Type B pancreatic cell (in vitro differentiated cells): ENCODE results near the gene IGF2BP2. TPM values are rescaled to one million over a fixed set of nuclear protein-coding genes. Genes with fewer than 3 reads are reported as not detected.
A peak's percentile ranks its signal among the peaks of the same experiment; 100 is the strongest.
"Not testable (repeated sequence)": the region's sequence is repeated elsewhere in the genome, so short reads cannot be mapped to it uniquely, and the experiment has no call there.

Source experiments
- DNase-seq: peaks from one replicate; pipeline ENCODE4 v3.0.0; 2021; ENCODE audit warnings: mixed read lengths; ENCODE audit not compliant: unreplicated experiment; ENCODE audit errors: extremely low spot score
- H3K27ac Mint-ChIP-seq: 2 replicates; pipeline ENCODE4 v1.8.0; 2021; ENCODE audit warnings: mild to moderate bottlenecking, mixed read lengths
- H3K27me3 Mint-ChIP-seq: 2 replicates; pipeline ENCODE4 v1.8.0; 2021; ENCODE audit warnings: mixed read lengths
- H3K36me3 Mint-ChIP-seq: 2 replicates; pipeline ENCODE4 v1.8.0; 2021; ENCODE audit warnings: mixed read lengths
- H3K4me1 Mint-ChIP-seq: one replicate; pipeline ENCODE4 v1.8.0; 2021; ENCODE audit warnings: mixed read lengths; ENCODE audit not compliant: unreplicated experiment
- H3K4me3 Mint-ChIP-seq: 2 replicates; pipeline ENCODE4 v1.8.0; 2021; ENCODE audit warnings: mild to moderate bottlenecking, mixed read lengths
- H3K9me3 Mint-ChIP-seq: 2 replicates; pipeline ENCODE4 v1.8.0; 2021; ENCODE audit warnings: mixed read lengths
- CTCF ChIP-seq: fragments of 200-600 bp; sonication (generic); conservative IDR thresholded peaks from 2 replicates; pipeline ENCODE4 v1.5.0; 2021; ENCODE audit warnings: antibody characterized with exemption, mild to moderate bottlenecking
- total RNA-seq: library from RNA; stranded (reverse); gene quantifications from 2 replicates; pipeline ENCODE4 v1.2.1, GENCODE V29; 2021; ENCODE audit warnings: low replicate concordance

The IGF2BP2 gene
- total RNA-seq, 1 donor from 2014 or later: 140 TPM

GRCh38 chr3:185788292-185788691, 36.5 kb downstream of the IGF2BP2 start:
- Mint-ChIP-seq H3K4me1 (peaks cover 46% of the 10 kb centered on the region), H3K9me3 (no peaks in the 10 kb centered on the region), H3K27me3 (no peaks in the 10 kb centered on the region), H3K27ac (no peak overlapping the region), H3K36me3 (peaks cover 9% of the 10 kb centered on the region), H3K4me3 (no peak overlapping the region)
- no peak for DNase-seq
- no peak for TF ChIP-seq CTCF

- Mint-ChIP-seq H3K4me1 (peaks cover 41% of the 10 kb centered on the region), H3K27ac (peak overlapping the region; percentile 98), H3K4me3 (peak overlapping the region; percentile 74), H3K9me3 (no peaks in the 10 kb centered on the region), H3K36me3 (peaks cover 9% of the 10 kb centered on the region), H3K27me3 (no peaks in the 10 kb centered on the region)
- DNase-seq: no peak
- no peak for TF ChIP-seq CTCF
Observed at GRCh38 chr3:185786956-185787877, 37.6 kb downstream of the IGF2BP2 start.

DNA sequence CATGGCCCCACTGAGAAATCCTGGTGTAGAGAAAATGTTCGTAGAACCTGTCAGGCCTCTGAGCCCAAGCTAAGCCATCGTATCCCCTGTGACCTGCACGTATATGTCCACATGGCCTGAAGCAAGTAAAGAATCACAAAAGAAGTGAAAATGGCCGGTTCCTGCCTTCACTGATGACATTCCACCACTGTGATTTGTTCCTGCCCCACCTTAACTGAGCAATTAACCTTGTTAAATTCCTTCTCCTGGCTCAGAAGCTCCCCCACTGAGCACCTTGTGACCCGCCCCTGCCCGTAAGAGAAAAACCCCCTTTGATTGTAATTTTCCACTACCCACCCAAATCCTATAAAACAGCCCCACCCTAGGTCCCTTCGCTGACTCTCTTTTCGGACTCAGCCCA, 38.6 kb downstream of the IGF2BP2 start:
- not testable (repeated sequence) for H3K9me3 Mint-ChIP-seq, DNase-seq, H3K27me3 Mint-ChIP-seq, H3K36me3 Mint-ChIP-seq
- peak overlapping the region; percentile 98 for H3K27ac Mint-ChIP-seq
- peaks cover 39% of the 10 kb centered on the region for H3K4me1 Mint-ChIP-seq
- H3K4me3 Mint-ChIP-seq: peak overlapping the region; percentile 74

DNA sequence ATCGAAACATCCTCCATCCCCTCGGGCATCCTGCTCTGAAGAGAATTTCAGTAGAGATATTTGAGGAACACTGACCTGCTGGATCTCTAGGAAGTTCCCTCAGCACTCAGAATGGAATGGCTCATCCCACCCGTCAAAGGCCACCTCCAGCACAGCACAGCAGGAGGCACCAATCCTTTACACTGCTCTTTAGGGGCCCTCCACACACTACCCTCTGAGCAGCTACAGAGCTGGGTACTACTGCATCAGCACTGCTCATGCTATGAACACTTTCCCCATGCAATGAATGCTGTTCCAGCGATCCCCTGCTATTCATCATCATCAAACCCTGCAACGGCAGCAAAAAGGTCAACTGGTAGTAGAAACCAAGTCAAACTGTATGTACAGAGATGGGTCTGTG, 40.5 kb downstream of the IGF2BP2 start:
- H3K9me3 Mint-ChIP-seq: no peaks in the 10 kb centered on the region
- peaks cover 9% of the 10 kb centered on the region for H3K36me3 Mint-ChIP-seq
- H3K4me1 Mint-ChIP-seq: peaks cover 37% of the 10 kb centered on the region
- no peak overlapping the region for H3K4me3 Mint-ChIP-seq
- no peak overlapping the region for H3K27ac Mint-ChIP-seq
- DNase-seq: no peak
- no peaks in the 10 kb centered on the region for H3K27me3 Mint-ChIP-seq
- TF ChIP-seq CTCF: no peak

- Mint-ChIP-seq H3K4me1 (peaks cover 41% of the 10 kb centered on the region), H3K4me3 (no peak overlapping the region), H3K9me3 (no peaks in the 10 kb centered on the region), H3K36me3 (peaks cover 15% of the 10 kb centered on the region), H3K27me3 (no peaks in the 10 kb centered on the region), H3K27ac (no peak overlapping the region)
- TF ChIP-seq CTCF: no peak
- DNase-seq: no peak
Observed at GRCh38 chr3:185781759-185782158, 43.1 kb downstream of the IGF2BP2 start.

- H3K4me1 Mint-ChIP-seq: peaks cover 40% of the 10 kb centered on the region
- H3K9me3 Mint-ChIP-seq: no peaks in the 10 kb centered on the region
- no peak overlapping the region for H3K27ac Mint-ChIP-seq
- no peak overlapping the region for H3K4me3 Mint-ChIP-seq
- no peaks in the 10 kb centered on the region for H3K27me3 Mint-ChIP-seq
- H3K36me3 Mint-ChIP-seq: peaks cover 14% of the 10 kb centered on the region
- DNase-seq: no peak
- TF ChIP-seq CTCF: no peak
Observed at GRCh38 chr3:185779461-185779860, 45.4 kb downstream of the IGF2BP2 start.
